Measurements from ENCODE around the gene ORAI2.

ORAI2 gene

GRCh38 chr7:102415685-102416225 lies 17.6 kb upstream of the ORAI2 start:
- no peak for DNase-seq

- DNase-seq, result no peak
Measured at GRCh38 chr7:102416406-102416805, 17.0 kb upstream of the ORAI2 start.

- no peak for DNase-seq
Measured at GRCh38 chr7:102417105-102417504, 16.3 kb upstream of the ORAI2 start.

- no peak for DNase-seq
Measured at GRCh38 chr7:102418592-102418991, 14.8 kb upstream of the ORAI2 start.

- DNase-seq, result no peak
Measured at GRCh38 chr7:102421706-102422240, 11.6 kb upstream of the ORAI2 start.

- no peak for DNase-seq
Measured at GRCh38 chr7:102424129-102424551, 9.2 kb upstream of the ORAI2 start.

- DNase-seq, result no peak
Measured at GRCh38 chr7:102424787-102425218, 8.6 kb upstream of the ORAI2 start.

- no peak for DNase-seq
Measured at GRCh38 chr7:102425639-102426267, 7.6 kb upstream of the ORAI2 start.

- DNase-seq, result no peak
Measured at GRCh38 chr7:102426268-102427018, 6.9 kb upstream of the ORAI2 start.

GRCh38 chr7:102427019-102427405 lies 6.4 kb upstream of the ORAI2 start:
- DNase-seq, result no peak

GRCh38 chr7:102429141-102429899 lies 4.1 kb upstream of the ORAI2 start:
- no peak for DNase-seq

GRCh38 chr7:102431617-102432298 lies 1.6 kb upstream of the ORAI2 start:
- peak in 1 of 2 experiments; percentile 33 for DNase-seq

- DNase-seq, result no peak
Measured at GRCh38 chr7:102432442-102433218, 745 bp upstream of the ORAI2 start.

- no peak for DNase-seq
Measured at GRCh38 chr7:102434039-102434486, 688 bp downstream of the ORAI2 start.

- no peak for DNase-seq
Measured at GRCh38 chr7:102436118-102436517, 2.7 kb downstream of the ORAI2 start.

- DNase-seq, result no peak
Measured at GRCh38 chr7:102439963-102440795, 6.8 kb downstream of the ORAI2 start.

- DNase-seq, result no peak
Measured at GRCh38 chr7:102444961-102445673, 11.7 kb downstream of the ORAI2 start.

- no peak for DNase-seq
Measured at GRCh38 chr7:102445674-102446071, 12.3 kb downstream of the ORAI2 start.

- no peak for DNase-seq
Measured at GRCh38 chr7:102446387-102447156, 13.2 kb downstream of the ORAI2 start.
